Measurements from ENCODE around the gene MRPL10.

MRPL10 gene

GRCh38 chr17:47810200-47810821, 21.0 kb downstream of the MRPL10 start:
- Histone ChIP-seq H3K27ac (peak overlapping the region in 1 of 11 experiments; percentile 49; a peak in 1 of 22 replicates), H3K4me3 (no peak overlapping the region), H3K4me1 (peaks cover 7 to 25% (median 18%) of the 10 kb centered on the region in 10 experiments), H3K4me2 (peak overlapping the region in 5 of 11 experiments; percentile 14 to 45 (median 21); a peak in 5 of 22 replicates), H4K20me1 (peaks cover 0 to 78% (median 0%) of the 10 kb centered on the region in 11 experiments; a peak in 8 of 22 replicates), H3K9ac (0 out of 22 replicates have a peak overlapping the region, but pooled peaks of 1 of the 11 experiments have one; percentile 23), H3K27me3 (no peaks in the 10 kb centered on the region), H3K9me3 (replicated peaks in 1 of 11) (no peaks in the 10 kb centered on the region), H3K36me3 (peaks cover 67 to 88% (median 82%) of the 10 kb centered on the region in 11 experiments)
- TF ChIP-seq Cebpa-rat (IDR thresholded peaks at IDR 0.05), result no peak

GRCh38 chr17:47808830-47809480, 22.4 kb downstream of the MRPL10 start:
- no peaks in the 10 kb centered on the region for H3K27me3 ChIP-seq
- no peaks in the 10 kb centered on the region for H3K9me3 ChIP-seq (replicated peaks in 1 of 11)
- no peak for TF ChIP-seq Cebpa-rat (IDR thresholded peaks at IDR 0.05)
- peaks cover 62 to 74% (median 71%) of the 10 kb centered on the region in 11 experiments for H3K36me3 ChIP-seq
- H3K4me2 ChIP-seq, result no peak overlapping the region
- peaks cover 9 to 36% (median 30%) of the 10 kb centered on the region in 10 experiments for H3K4me1 ChIP-seq
- peak overlapping the region in 1 of 11 experiments; percentile 49; a peak in 1 of 22 replicates for H3K27ac ChIP-seq
- H4K20me1 ChIP-seq, result peaks cover 0 to 71% (median 0%) of the 10 kb centered on the region in 11 experiments; a peak in 8 of 22 replicates
- no peak overlapping the region for H3K4me3 ChIP-seq
- H3K9ac ChIP-seq, result no peak overlapping the region

- H3K27me3 ChIP-seq, result no peaks in the 10 kb centered on the region
- H3K4me3 ChIP-seq, result no peak overlapping the region
- no peak overlapping the region for H3K4me2 ChIP-seq
- H3K9me3 ChIP-seq (replicated peaks in 1 of 11), result no peaks in the 10 kb centered on the region
- no peak overlapping the region for H3K27ac ChIP-seq
- TF ChIP-seq Cebpa-rat (IDR thresholded peaks at IDR 0.05), result no peak
- H3K36me3 ChIP-seq, result peaks cover 55 to 67% (median 64%) of the 10 kb centered on the region in 11 experiments
- peaks cover 9 to 41% (median 35%) of the 10 kb centered on the region in 10 experiments for H3K4me1 ChIP-seq
- H3K9ac ChIP-seq, result no peak overlapping the region
- H4K20me1 ChIP-seq, result peaks cover 0 to 65% (median 0%) of the 10 kb centered on the region in 11 experiments; a peak in 8 of 22 replicates
Measured at GRCh38 chr17:47808036-47808829, 23.1 kb downstream of the MRPL10 start.

GRCh38 chr17:47807421-47807820, 23.9 kb downstream of the MRPL10 start:
- Histone ChIP-seq H3K4me3 (no peak overlapping the region), H4K20me1 (peaks cover 0 to 65% (median 0%) of the 10 kb centered on the region in 11 experiments; a peak in 8 of 22 replicates), H3K36me3 (peaks cover 47 to 59% (median 55%) of the 10 kb centered on the region in 11 experiments), H3K9ac (no peak overlapping the region), H3K27me3 (no peaks in the 10 kb centered on the region), H3K4me1 (peaks cover 9 to 49% (median 35%) of the 10 kb centered on the region in 10 experiments), H3K9me3 (replicated peaks in 1 of 11) (no peaks in the 10 kb centered on the region), H3K4me2 (no peak overlapping the region; a peak in 1 of 22 replicates), H3K27ac (no peak overlapping the region)
- no peak for TF ChIP-seq Cebpa-rat (IDR thresholded peaks at IDR 0.05)

GRCh38 chr17:47806913-47807255, 24.5 kb downstream of the MRPL10 start:
- peaks cover 43 to 53% (median 50%) of the 10 kb centered on the region in 11 experiments for H3K36me3 ChIP-seq
- H3K27me3 ChIP-seq, result no peaks in the 10 kb centered on the region
- H3K4me1 ChIP-seq, result peaks cover 9 to 55% (median 38%) of the 10 kb centered on the region in 10 experiments
- H3K9me3 ChIP-seq (replicated peaks in 1 of 11), result no peaks in the 10 kb centered on the region
- H4K20me1 ChIP-seq, result peaks cover 0 to 64% (median 0%) of the 10 kb centered on the region in 11 experiments; a peak in 7 of 22 replicates
- no peak for TF ChIP-seq Cebpa-rat (IDR thresholded peaks at IDR 0.05)
- 0 out of 22 replicates have a peak overlapping the region, but pooled peaks of 1 of the 11 experiments have one; percentile 56 for H3K27ac ChIP-seq
- H3K4me2 ChIP-seq, result peak overlapping the region in 5 of 11 experiments; percentile 53 to 89 (median 78); a peak in 7 of 22 replicates
- no peak overlapping the region for H3K9ac ChIP-seq
- no peak overlapping the region for H3K4me3 ChIP-seq

- Histone ChIP-seq H3K9ac (peak overlapping the region in 4 of 11 experiments; percentile 11 to 40 (median 22); a peak in 4 of 22 replicates), H3K27me3 (no peaks in the 10 kb centered on the region), H3K9me3 (replicated peaks in 1 of 11) (no peaks in the 10 kb centered on the region), H3K4me1 (peaks cover 9 to 57% (median 38%) of the 10 kb centered on the region in 10 experiments), H4K20me1 (peaks cover 0 to 65% (median 0%) of the 10 kb centered on the region in 11 experiments; a peak in 7 of 22 replicates), H3K36me3 (peaks cover 39 to 48% (median 44%) of the 10 kb centered on the region in 11 experiments), H3K4me2 (peak overlapping the region; percentile 41 to 89 (median 68); a peak in 18 of 22 replicates), H3K27ac (peak overlapping the region in 4 of 11 experiments; percentile 10 to 56 (median 32); a peak in 5 of 22 replicates), H3K4me3 (no peak overlapping the region)
- TF ChIP-seq Cebpa-rat (IDR thresholded peaks at IDR 0.05), result no peak
Measured at GRCh38 chr17:47806026-47806912, 25.1 kb downstream of the MRPL10 start.

GRCh38 chr17:47804461-47804860, 26.9 kb downstream of the MRPL10 start:
- Histone ChIP-seq H3K4me1 (peaks cover 9 to 57% (median 33%) of the 10 kb centered on the region in 10 experiments), H4K20me1 (peaks cover 0 to 54% (median 0%) of the 10 kb centered on the region in 11 experiments; a peak in 6 of 22 replicates), H3K9me3 (replicated peaks in 1 of 11) (no peaks in the 10 kb centered on the region), H3K36me3 (peaks cover 26 to 30% (median 28%) of the 10 kb centered on the region in 11 experiments), H3K27me3 (no peaks in the 10 kb centered on the region), H3K9ac (no peak overlapping the region), H3K4me3 (no peak overlapping the region), H3K27ac (no peak overlapping the region), H3K4me2 (peak overlapping the region in 7 of 11 experiments; percentile 53 to 89 (median 75); a peak in 13 of 22 replicates)
- TF ChIP-seq Cebpa-rat (IDR thresholded peaks at IDR 0.05), result no peak

GRCh38 chr17:47803751-47804150, 27.6 kb downstream of the MRPL10 start:
- H3K4me1 ChIP-seq, result peaks cover 9 to 57% (median 33%) of the 10 kb centered on the region in 10 experiments
- no peak for TF ChIP-seq Cebpa-rat (IDR thresholded peaks at IDR 0.05)
- H3K27ac ChIP-seq, result no peak overlapping the region
- no peaks in the 10 kb centered on the region for H3K27me3 ChIP-seq
- H3K4me3 ChIP-seq, result no peak overlapping the region
- no peak overlapping the region for H3K9ac ChIP-seq
- peak overlapping the region in 2 of 11 experiments; percentile 68 to 87; a peak in 3 of 22 replicates for H3K4me2 ChIP-seq
- H3K36me3 ChIP-seq, result peaks cover 19 to 23% (median 21%) of the 10 kb centered on the region in 11 experiments
- H3K9me3 ChIP-seq (replicated peaks in 1 of 11), result no peaks in the 10 kb centered on the region
- peaks cover 0 to 47% (median 0%) of the 10 kb centered on the region in 11 experiments; a peak in 6 of 22 replicates for H4K20me1 ChIP-seq
